ENCODE data around the gene TRPV2. TPM values are rescaled to one million over a fixed set of nuclear protein-coding genes. Genes with fewer than 3 reads are reported as not detected.

Gene TRPV2
- total and polyA plus RNA-seq, 2 of the 4 experiments (the other 2 are of a cell fraction) = 30.8 to 32.8 TPM

GRCh38 chr17:16427020-16427419, 11.6 kb downstream of the TRPV2 start:
- Histone ChIP-seq H3K9me3 (ENCODE audit: control insufficient read depth, insufficient read depth, low read length) (no peaks in the 10 kb centered on the region), H4K5ac (ENCODE audit: low read depth, low read length) (no peak overlapping the region), H3K4ac (ENCODE audit: low read depth, low read length) (no peak overlapping the region), H3K4me1 (ENCODE audit: control insufficient read depth, insufficient read depth, low read length) (peaks cover 6% of the 10 kb centered on the region), H3K4me3 (ENCODE audit: insufficient read depth, low read depth, low read length) (no peak overlapping the region), H2AFZ (replicated peaks; ENCODE audit: low read length, poor library complexity) (no peak overlapping the region), H2AK5ac (ENCODE audit: low read depth, low read length) (no peak overlapping the region), H3K56ac (ENCODE audit: extremely low read depth, insufficient read depth, low read length) (no peak overlapping the region), H2AK9ac (replicated peaks; ENCODE audit: low read depth, low read length, poor library complexity) (no peak overlapping the region), H3K36me3 (ENCODE audit: control insufficient read depth, insufficient read depth, low read length) (peaks cover 14% of the 10 kb centered on the region; the same call in 1 of the 2 replicates), H3K9me1 (ENCODE audit: insufficient read depth, low read length) (peaks cover 6% of the 10 kb centered on the region; the same call in 1 of the 2 replicates), H2BK5ac (ENCODE audit: low read depth, low read length, poor library complexity, severe bottlenecking) (no peak overlapping the region), H3K27ac (ENCODE audit: insufficient read depth, low read length) (no peak overlapping the region), H3K79me1 (ENCODE audit: low read depth in 1 of 2, low read length in 2 of 2) (peaks cover 0 to 35% of the 10 kb centered on the region in 2 experiments; a peak in 2 of 4 replicates), H3K23ac (ENCODE audit: low read depth, low read length) (no peak overlapping the region), H2BK120ac (ENCODE audit: low read depth, low read length) (no peak overlapping the region), H3K4me2 (ENCODE audit: low read depth, low read length) (no peak overlapping the region), H4K8ac (ENCODE audit: low read depth in 2 of 2, low read length in 2 of 2) (no peak overlapping the region), H3K14ac (replicated peaks; ENCODE audit: low read depth, low read length) (no peak overlapping the region), H4K20me1 (ENCODE audit: insufficient read depth, low read length) (no peaks in the 10 kb centered on the region; the same call in 1 of the 2 replicates), H3K9ac (ENCODE audit: low read depth, low read length) (no peak overlapping the region), H2BK15ac (ENCODE audit: low read depth, low read length) (no peak overlapping the region), H4K91ac (ENCODE audit: insufficient read depth, low read depth, low read length) (no peak overlapping the region), H3K18ac (ENCODE audit: low read depth, low read length) (no peak overlapping the region), H3K27me3 (ENCODE audit: control insufficient read depth, insufficient read depth, low read length) (no peaks in the 10 kb centered on the region), H2BK20ac (ENCODE audit: low read depth, low read length) (no peak overlapping the region)
- CTCF ChIA-PET = interaction anchor here (1.8 to 2.1 kb wide), 2 partner anchors 8 to 12 kb away, joined by 4 to 5 read pairs; no protein-coding TSS in a partner anchor
- TF ChIP-seq, protein P1, sequence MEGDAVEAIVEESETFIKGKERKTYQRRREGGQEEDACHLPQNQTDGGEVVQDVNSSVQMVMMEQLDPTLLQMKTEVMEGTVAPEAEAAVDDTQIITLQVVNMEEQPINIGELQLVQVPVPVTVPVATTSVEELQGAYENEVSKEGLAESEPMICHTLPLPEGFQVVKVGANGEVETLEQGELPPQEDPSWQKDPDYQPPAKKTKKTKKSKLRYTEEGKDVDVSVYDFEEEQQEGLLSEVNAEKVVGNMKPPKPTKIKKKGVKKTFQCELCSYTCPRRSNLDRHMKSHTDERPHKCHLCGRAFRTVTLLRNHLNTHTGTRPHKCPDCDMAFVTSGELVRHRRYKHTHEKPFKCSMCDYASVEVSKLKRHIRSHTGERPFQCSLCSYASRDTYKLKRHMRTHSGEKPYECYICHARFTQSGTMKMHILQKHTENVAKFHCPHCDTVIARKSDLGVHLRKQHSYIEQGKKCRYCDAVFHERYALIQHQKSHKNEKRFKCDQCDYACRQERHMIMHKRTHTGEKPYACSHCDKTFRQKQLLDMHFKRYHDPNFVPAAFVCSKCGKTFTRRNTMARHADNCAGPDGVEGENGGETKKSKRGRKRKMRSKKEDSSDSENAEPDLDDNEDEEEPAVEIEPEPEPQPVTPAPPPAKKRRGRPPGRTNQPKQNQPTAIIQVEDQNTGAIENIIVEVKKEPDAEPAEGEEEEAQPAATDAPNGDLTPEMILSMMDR (conservative IDR thresholded peaks at IDR 0.05; ENCODE audit: low read depth, low read length) = no peak
- TF ChIP-seq MAZ (IDR thresholded peaks at IDR 0.05; ENCODE audit: borderline replicate concordance, low read depth, low read length) = no peak
- TF ChIP-seq SMC3 (IDR thresholded peaks at IDR 0.05; ENCODE audit: low read depth, low read length) = no peak
- TF ChIP-seq, protein P2, sequence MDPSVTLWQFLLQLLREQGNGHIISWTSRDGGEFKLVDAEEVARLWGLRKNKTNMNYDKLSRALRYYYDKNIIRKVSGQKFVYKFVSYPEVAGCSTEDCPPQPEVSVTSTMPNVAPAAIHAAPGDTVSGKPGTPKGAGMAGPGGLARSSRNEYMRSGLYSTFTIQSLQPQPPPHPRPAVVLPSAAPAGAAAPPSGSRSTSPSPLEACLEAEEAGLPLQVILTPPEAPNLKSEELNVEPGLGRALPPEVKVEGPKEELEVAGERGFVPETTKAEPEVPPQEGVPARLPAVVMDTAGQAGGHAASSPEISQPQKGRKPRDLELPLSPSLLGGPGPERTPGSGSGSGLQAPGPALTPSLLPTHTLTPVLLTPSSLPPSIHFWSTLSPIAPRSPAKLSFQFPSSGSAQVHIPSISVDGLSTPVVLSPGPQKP (IDR thresholded peaks at IDR 0.05; ENCODE audit: borderline replicate concordance, low read depth, low read length) = no peak
- TF ChIP-seq CHD1 (IDR thresholded peaks at IDR 0.05; ENCODE audit: low read depth, low read length) = no peak
- TF ChIP-seq, protein P3, sequence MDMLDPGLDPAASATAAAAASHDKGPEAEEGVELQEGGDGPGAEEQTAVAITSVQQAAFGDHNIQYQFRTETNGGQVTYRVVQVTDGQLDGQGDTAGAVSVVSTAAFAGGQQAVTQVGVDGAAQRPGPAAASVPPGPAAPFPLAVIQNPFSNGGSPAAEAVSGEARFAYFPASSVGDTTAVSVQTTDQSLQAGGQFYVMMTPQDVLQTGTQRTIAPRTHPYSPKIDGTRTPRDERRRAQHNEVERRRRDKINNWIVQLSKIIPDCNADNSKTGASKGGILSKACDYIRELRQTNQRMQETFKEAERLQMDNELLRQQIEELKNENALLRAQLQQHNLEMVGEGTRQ (IDR thresholded peaks at IDR 0.05; ENCODE audit: low read depth, low read length) = no peak
- TF ChIP-seq POLR2A (IDR thresholded peaks at IDR 0.05; ENCODE audit: low read depth, low read length) = no peak
- no peak for TF ChIP-seq NFE2L2 (IDR thresholded peaks at IDR 0.05; ENCODE audit: low read depth, low read length)
- TF ChIP-seq CEBPB (IDR thresholded peaks at IDR 0.05; ENCODE audit: low read depth, low read length) = no peak
- no peak for TF ChIP-seq RAD21 (IDR thresholded peaks at IDR 0.05; ENCODE audit: low read length)
- TF ChIP-seq RFX5 (IDR thresholded peaks at IDR 0.05; ENCODE audit: low read depth, low read length) = no peak
- TF ChIP-seq RCOR1 (IDR thresholded peaks at IDR 0.05; ENCODE audit: insufficient replicate concordance, low read length) = no peak
- TF ChIP-seq FOS (IDR thresholded peaks at IDR 0.05; ENCODE audit: low read depth, low read length) = no peak
- no peak for TF ChIP-seq MXI1 (IDR thresholded peaks at IDR 0.05; ENCODE audit: borderline replicate concordance, low read depth, low read length)
- no peak for TF ChIP-seq BHLHE40 (IDR thresholded peaks at IDR 0.05; ENCODE audit: low read depth, low read length)
- TF ChIP-seq MAFK (IDR thresholded peaks at IDR 0.05; ENCODE audit: low read depth, low read length) = no peak
- DNase-seq = no peak
- BruUV-seq (replicated peaks) = no TSS peak
- in situ Hi-C loops (cut with MboI; ENCODE audit: low sequenced_read_pairs) (no loop called here), intact Hi-C loops (cut with micrococcal nuclease) (no loop called here), dilution Hi-C loops (cut with HindIII; ENCODE audit: low sequenced_read_pairs, unreplicated experiment) (no loop called here)
- POLR2A ChIA-PET (ENCODE audit: unreplicated experiment) = interaction anchor here (1.0 kb wide), 1 partner anchor 11 kb away, joined by 3 read pairs; no protein-coding TSS in a partner anchor
- WGBS, 2 experiments (ENCODE audit: extremely low coverage in 2 of 2, insufficient read length in 1 of 2) = 82% methylated on average over 2 of the region's 3 CpGs; no CpG with 5 or more reads in 1 of the 2 experiments
- ATAC-seq (ENCODE audit: low read depth) = no peak

All from IMR-90 (cell line).